Gastroesophageal sphincter (tissue), 4 donors: ENCODE measurements around the gene KLRC3. TPM values are rescaled to one million over a fixed set of nuclear protein-coding genes. Genes with fewer than 3 reads are reported as not detected.
"Not testable (repeated sequence)": the region's sequence is repeated elsewhere in the genome, so short reads cannot be mapped to it uniquely, and the experiment has no call there.

Experiments used
- ATAC-seq: fragments of 150-250 bp; one replicate; pipeline ENCODE4 v1.9.1; 2016; ENCODE audit warnings: mild to moderate bottlenecking, moderate library complexity
- H3K27ac ChIP-seq, 4 donors: fragments of 200-600 bp; sonication (generic) in 3 of 4; 1 replicate in 3 of 4; 2 replicates in 1 of 4; pipeline ENCODE4 v1.5.1; 2016 to 2019
- H3K27me3 ChIP-seq: fragments of 200-600 bp; sonication (generic); one replicate; pipeline ENCODE4 v1.5.1; 2019
- H3K36me3 ChIP-seq, 2 donors: fragments of 200-600 bp; sonication (generic); one replicate each; pipeline ENCODE4 v1.5.1; 2019; ENCODE audit warnings: control low read depth in 1 of 2
- H3K4me1 ChIP-seq, 3 donors: fragments of 200-600 bp; sonication (generic); 1 replicate in 2 of 3; 2 replicates in 1 of 3; pipeline ENCODE4 v1.5.1; 2016 to 2019; ENCODE audit warnings: control low read depth in 2 of 3
- H3K4me3 ChIP-seq, 2 donors: fragments of 200-600 bp; sonication (generic); one replicate each; pipeline ENCODE4 v1.5.1; 2019; ENCODE audit warnings: mild to moderate bottlenecking in 1 of 2, moderate library complexity in 1 of 2
- H3K9me3 ChIP-seq, 3 donors: fragments of 200-600 bp; sonication (generic); one replicate each; pipeline ENCODE4 v1.5.1; 2017 to 2019; ENCODE audit warnings: control low read depth in 2 of 3
- EP300 ChIP-seq: sonication (generic); formaldehyde crosslinking; IDR thresholded peaks from one replicate; pipeline ENCODE4 v1.6.1; 2017; ENCODE audit warnings: antibody characterized with exemption, mild to moderate bottlenecking
- POLR2A ChIP-seq, 2 donors: fragments of 450-650 bp; IDR thresholded peaks; one replicate each; pipeline ENCODE4 v1.6.1; 2017; ENCODE audit warnings: antibody characterized with exemption in 2 of 2, mild to moderate bottlenecking in 2 of 2, moderate library complexity in 1 of 2
- POLR2AphosphoS5 ChIP-seq: sonication (generic); formaldehyde crosslinking; IDR thresholded peaks from one replicate; pipeline ENCODE4 v1.6.1; 2017; ENCODE audit warnings: antibody characterized with exemption
- WGBS, 2 donors: methylation state at CpG; one replicate each; pipeline ENCODE4 v1.1.5; 2018; ENCODE audit warnings: low coverage in 1 of 2; 5-methylcytosine and 5-hydroxymethylcytosine counted together
- total RNA-seq, 4 donors: library from RNA; depleted of rRNA; stranded (reverse); fragments of >200 nt; gene quantifications; one replicate each; pipeline ENCODE4 v1.1.0, GENCODE V29; 2016
- TF ChIP-seq, protein P1 (sequence below), 4 experiments: fragments of 200-600 bp in 2 of 4; fragments of 450-650 bp in 2 of 4; sonication (generic) in 1 of 4; IDR thresholded peaks; one replicate each; pipeline ENCODE4 v1.5.1; 2017 to 2019; ENCODE audit warnings: antibody characterized with exemption in 4 of 4, mild to moderate bottlenecking in 2 of 4, moderate library complexity in 2 of 4

KLRC3 gene
- total RNA-seq, result not detected

DNA sequence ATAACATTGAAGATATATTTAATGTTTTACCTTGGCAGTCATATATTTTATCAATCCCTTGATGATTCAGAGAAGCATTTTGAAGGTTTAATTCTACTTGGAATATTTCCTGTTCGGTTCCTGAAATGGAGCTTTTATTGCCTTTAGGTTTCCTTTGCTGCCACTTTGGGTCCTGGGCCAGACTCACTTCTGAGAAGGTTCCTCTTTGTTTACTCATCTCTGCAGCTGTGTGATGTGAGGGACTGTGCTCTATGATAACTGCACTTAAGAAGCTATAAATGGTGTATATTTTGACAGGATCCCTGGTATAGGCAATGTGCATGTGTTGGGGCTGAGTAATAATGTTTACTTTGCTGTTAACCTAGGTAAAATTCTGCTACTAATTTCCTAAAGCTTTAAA, at the start of gene KLRC3:
TSS of gene KLRC3 (minus strand) at position 262 of the 400 bp plus-strand sequence. CDS start at position 217, 45 bp downstream.
- not testable (repeated sequence) for H3K4me1 ChIP-seq, H3K36me3 ChIP-seq, ATAC-seq, H3K4me3 ChIP-seq, H3K27ac ChIP-seq, H3K27me3 ChIP-seq, H3K9me3 ChIP-seq
- 0% methylated on average over 1 of the region's 1 CpG; no CpG with 5 or more reads in 1 of the 2 donors for WGBS, 2 donors

DNA sequence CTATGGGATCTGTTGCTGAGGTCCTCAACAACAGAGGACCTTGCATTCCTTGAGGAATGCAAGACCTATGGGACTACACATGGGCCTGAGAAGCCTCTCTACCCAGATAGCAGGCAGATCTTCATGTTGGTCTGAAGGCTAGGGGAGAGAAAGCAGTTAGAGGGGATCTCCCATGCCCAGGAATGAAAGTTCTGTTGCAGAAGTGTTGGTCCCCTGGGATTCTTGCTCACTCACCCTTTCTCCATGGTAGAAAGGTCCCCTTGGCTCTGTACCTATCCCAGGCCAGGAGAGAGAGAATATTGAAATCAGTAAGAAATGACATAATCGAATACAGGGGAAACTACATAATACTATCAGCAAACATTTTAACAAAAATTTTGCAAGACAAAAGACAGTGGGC, 49.3 kb upstream of the KLRC3 start:
- no peaks in the 10 kb centered on the region for H3K4me1 ChIP-seq
- no peak for ATAC-seq
- H3K27me3 ChIP-seq, result no peaks in the 10 kb centered on the region
- no peak overlapping the region for H3K4me3 ChIP-seq
- no peak for TF ChIP-seq EP300
- TF ChIP-seq, protein P1, sequence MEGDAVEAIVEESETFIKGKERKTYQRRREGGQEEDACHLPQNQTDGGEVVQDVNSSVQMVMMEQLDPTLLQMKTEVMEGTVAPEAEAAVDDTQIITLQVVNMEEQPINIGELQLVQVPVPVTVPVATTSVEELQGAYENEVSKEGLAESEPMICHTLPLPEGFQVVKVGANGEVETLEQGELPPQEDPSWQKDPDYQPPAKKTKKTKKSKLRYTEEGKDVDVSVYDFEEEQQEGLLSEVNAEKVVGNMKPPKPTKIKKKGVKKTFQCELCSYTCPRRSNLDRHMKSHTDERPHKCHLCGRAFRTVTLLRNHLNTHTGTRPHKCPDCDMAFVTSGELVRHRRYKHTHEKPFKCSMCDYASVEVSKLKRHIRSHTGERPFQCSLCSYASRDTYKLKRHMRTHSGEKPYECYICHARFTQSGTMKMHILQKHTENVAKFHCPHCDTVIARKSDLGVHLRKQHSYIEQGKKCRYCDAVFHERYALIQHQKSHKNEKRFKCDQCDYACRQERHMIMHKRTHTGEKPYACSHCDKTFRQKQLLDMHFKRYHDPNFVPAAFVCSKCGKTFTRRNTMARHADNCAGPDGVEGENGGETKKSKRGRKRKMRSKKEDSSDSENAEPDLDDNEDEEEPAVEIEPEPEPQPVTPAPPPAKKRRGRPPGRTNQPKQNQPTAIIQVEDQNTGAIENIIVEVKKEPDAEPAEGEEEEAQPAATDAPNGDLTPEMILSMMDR (IDR thresholded peaks at IDR 0.05), result no peak
- no peak for TF ChIP-seq POLR2A (IDR thresholded peaks at IDR 0.05)
- no peak for TF ChIP-seq POLR2AphosphoS5
- peaks cover 0 to 9% (median 0%) of the 10 kb centered on the region in 3 donors for H3K9me3 ChIP-seq
- no peak overlapping the region for H3K27ac ChIP-seq
- 83% methylated on average over 1 of the region's 1 CpG; no CpG with 5 or more reads in 1 of the 2 donors for WGBS, 2 donors
- no peaks in the 10 kb centered on the region for H3K36me3 ChIP-seq

DNA sequence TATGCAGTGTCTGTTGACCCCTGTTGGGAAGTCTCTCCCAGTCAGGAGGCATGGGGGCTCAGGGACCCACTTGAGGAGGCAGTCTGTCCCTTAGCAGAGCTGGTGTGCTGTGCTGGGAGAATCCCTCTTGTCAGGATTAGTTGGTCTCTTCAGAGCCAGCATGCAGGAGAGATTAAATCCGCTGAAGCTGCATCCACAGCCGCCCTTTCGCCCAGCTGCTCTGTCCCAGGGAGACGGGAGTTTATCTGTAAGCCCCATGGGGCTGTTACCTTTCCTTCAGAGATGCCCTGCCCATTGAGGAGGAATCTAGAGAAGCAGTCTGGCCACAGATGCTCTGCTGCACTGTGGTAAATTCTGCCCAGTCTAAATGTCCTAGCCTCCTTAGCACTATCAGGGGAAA, 45.9 kb upstream of the KLRC3 start:
- no peaks in the 10 kb centered on the region for H3K36me3 ChIP-seq
- H3K4me1 ChIP-seq, result no peaks in the 10 kb centered on the region
- TF ChIP-seq POLR2AphosphoS5 (no peak), POLR2A (IDR thresholded peaks at IDR 0.05) (no peak), EP300 (no peak)
- TF ChIP-seq, protein P1 (IDR thresholded peaks at IDR 0.05), result no peak
- H3K4me3 ChIP-seq, result no peak overlapping the region
- H3K27ac ChIP-seq, result no peak overlapping the region
- WGBS, 2 donors, result no CpG with 5 or more reads among the region's 4 CpGs
- no peak for ATAC-seq
- H3K27me3 ChIP-seq, result no peaks in the 10 kb centered on the region
- no peaks in the 10 kb centered on the region for H3K9me3 ChIP-seq

DNA sequence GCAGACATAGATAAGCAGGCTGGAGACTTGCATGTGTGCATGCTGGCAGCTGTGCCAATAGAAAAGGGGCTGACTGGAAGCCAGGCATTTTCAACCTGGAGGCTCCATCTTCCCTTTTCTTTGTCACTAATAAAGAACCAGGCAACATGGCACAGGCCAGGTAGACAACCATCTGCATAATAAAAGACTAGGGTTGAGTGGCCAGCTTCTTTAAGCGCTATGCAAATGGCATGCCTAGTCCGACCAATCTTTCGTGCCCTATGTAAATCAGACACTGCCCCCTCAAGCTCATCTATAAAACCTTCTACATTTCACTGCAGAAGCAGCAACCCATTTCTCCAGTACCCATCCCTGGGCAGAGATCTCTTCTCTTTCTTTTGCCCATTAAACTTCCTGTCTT, 37.4 kb upstream of the KLRC3 start:
- H3K36me3 ChIP-seq, result no peaks in the 10 kb centered on the region
- 93 to 94% methylated on average over 2 to 3 of the region's 3 CpGs for WGBS, 2 donors
- H3K27ac ChIP-seq, result no peak overlapping the region
- ATAC-seq, result no peak
- TF ChIP-seq, protein P1 (IDR thresholded peaks at IDR 0.05), result no peak
- TF ChIP-seq POLR2A (IDR thresholded peaks at IDR 0.05) (no peak), POLR2AphosphoS5 (no peak), EP300 (no peak)
- H3K4me3 ChIP-seq, result no peak overlapping the region
- no peaks in the 10 kb centered on the region for H3K4me1 ChIP-seq
- no peaks in the 10 kb centered on the region for H3K27me3 ChIP-seq
- peaks cover 0 to 26% (median 0%) of the 10 kb centered on the region in 3 donors for H3K9me3 ChIP-seq

DNA sequence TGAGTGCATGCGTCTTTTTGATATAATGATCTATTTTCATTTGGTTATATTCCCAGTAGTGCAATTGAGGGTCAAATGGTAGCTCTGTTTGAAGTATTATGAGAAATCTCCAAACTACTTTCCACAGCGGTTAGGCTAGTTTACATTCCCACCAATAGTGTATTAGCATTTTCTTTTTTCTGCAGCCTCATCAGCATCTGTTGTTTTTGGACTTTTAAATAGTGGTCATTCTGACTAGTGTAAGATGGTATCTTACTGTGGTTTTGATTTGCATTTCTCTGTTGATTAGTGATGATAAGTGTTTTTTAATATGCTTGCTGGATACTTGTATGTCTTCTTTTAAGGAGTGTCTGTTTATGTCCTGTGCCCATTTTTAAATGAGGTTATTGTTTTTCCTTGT, 36.5 kb upstream of the KLRC3 start:
- no peak overlapping the region for H3K27ac ChIP-seq
- H3K4me3 ChIP-seq, result no peak overlapping the region
- WGBS, 2 donors, result 86 to 92% methylated on average over 2 of the region's 2 CpGs
- TF ChIP-seq, protein P1 (IDR thresholded peaks at IDR 0.05), result no peak
- TF ChIP-seq POLR2A (IDR thresholded peaks at IDR 0.05) (no peak), EP300 (no peak), POLR2AphosphoS5 (no peak)
- H3K36me3 ChIP-seq, result no peaks in the 10 kb centered on the region
- H3K4me1 ChIP-seq, result no peaks in the 10 kb centered on the region
- no peaks in the 10 kb centered on the region for H3K27me3 ChIP-seq
- H3K9me3 ChIP-seq, result peaks cover 0 to 26% (median 0%) of the 10 kb centered on the region in 3 donors
- ATAC-seq, result no peak
